ENCODE measurements around the gene DENND6B.

The DENND6B gene

GRCh38 chr22:50283821-50284220 is 43.0 kb downstream of the DENND6B start:
- no peak overlapping the region for H3K14ac ChIP-seq (ENCODE audit: low read length)
- no peak overlapping the region for H4K8ac ChIP-seq (ENCODE audit: low read depth, low read length)
- peaks cover 15% of the 10 kb centered on the region for H3K79me1 ChIP-seq (ENCODE audit: low read length)
- H3K27me3 ChIP-seq (ENCODE audit: insufficient read depth, low read length), result no peaks in the 10 kb centered on the region
- H3K4ac ChIP-seq (ENCODE audit: low read depth, low read length), result no peak overlapping the region
- no peak overlapping the region for H3K4me3 ChIP-seq (ENCODE audit: low read depth, low read length)
- no peak overlapping the region for H2BK5ac ChIP-seq (ENCODE audit: low read depth, low read length, poor library complexity)
- peaks cover 12 to 15% of the 10 kb centered on the region in 2 experiments for H3K4me1 ChIP-seq (ENCODE audit: control insufficient read depth in 1 of 2, insufficient read depth in 2 of 2, low read length in 2 of 2)
- peaks cover 80 to 89% of the 10 kb centered on the region in 2 experiments for H3K36me3 ChIP-seq (ENCODE audit: control insufficient read depth in 1 of 2, insufficient read depth in 2 of 2, low read length in 2 of 2)
- H4K91ac ChIP-seq (ENCODE audit: low read depth, low read length), result peak overlapping the region; percentile 99
- no CpG with 5 or more reads among the region's 30 CpGs for WGBS (ENCODE audit: extremely low coverage, insufficient coverage, insufficient read length)
- no peak overlapping the region for H3K27ac ChIP-seq (ENCODE audit: low read depth, low read length)
- H3K9ac ChIP-seq (ENCODE audit: low read length), result no peak overlapping the region
- no peak overlapping the region for H2AK5ac ChIP-seq (ENCODE audit: low read length)
- H2BK12ac ChIP-seq (ENCODE audit: low read length), result no peak overlapping the region
- DNase-seq, result no peak
- H3K79me2 ChIP-seq (ENCODE audit: control insufficient read depth, insufficient read depth, low read length, poor library complexity), result peaks cover 10% of the 10 kb centered on the region
- no peak overlapping the region for H2AFZ ChIP-seq (ENCODE audit: insufficient read depth, low read length, poor library complexity)
- no peak overlapping the region for H3K4me2 ChIP-seq (ENCODE audit: low read length)
- no peak overlapping the region for H2BK120ac ChIP-seq (ENCODE audit: insufficient read depth, low read length, poor library complexity)
- no peaks in the 10 kb centered on the region for H3K9me3 ChIP-seq (ENCODE audit: insufficient read depth, low read depth, low read length)
- no peak overlapping the region for H3K23ac ChIP-seq (ENCODE audit: low read length)
- H4K12ac ChIP-seq (ENCODE audit: low read depth, low read length), result no peak overlapping the region
- H3K18ac ChIP-seq (ENCODE audit: low read length), result no peak overlapping the region

- H3K27me3 ChIP-seq (ENCODE audit: insufficient read depth, low read length), result no peaks in the 10 kb centered on the region
- peak overlapping the region; percentile 72 for H4K8ac ChIP-seq (ENCODE audit: low read depth, low read length)
- peak overlapping the region; percentile 99 for H4K91ac ChIP-seq (ENCODE audit: low read depth, low read length)
- H3K4me2 ChIP-seq (ENCODE audit: low read length), result peak overlapping the region; percentile 25
- peak overlapping the region; percentile 84 for H2BK5ac ChIP-seq (ENCODE audit: low read depth, low read length, poor library complexity)
- H3K4me3 ChIP-seq (ENCODE audit: low read depth, low read length), result no peak overlapping the region
- peak overlapping the region; percentile 99 for H2AK5ac ChIP-seq (ENCODE audit: low read length)
- peak overlapping the region; percentile 90 for H3K4ac ChIP-seq (ENCODE audit: low read depth, low read length)
- peak overlapping the region; percentile 63 for H3K27ac ChIP-seq (ENCODE audit: low read depth, low read length)
- H3K79me2 ChIP-seq (ENCODE audit: control insufficient read depth, insufficient read depth, low read length, poor library complexity), result peaks cover 10% of the 10 kb centered on the region
- peaks cover 80 to 89% of the 10 kb centered on the region in 2 experiments for H3K36me3 ChIP-seq (ENCODE audit: control insufficient read depth in 1 of 2, insufficient read depth in 2 of 2, low read length in 2 of 2)
- peak overlapping the region; percentile 97 for H2BK12ac ChIP-seq (ENCODE audit: low read length)
- H3K9ac ChIP-seq (ENCODE audit: low read length), result no peak overlapping the region
- H3K4me1 ChIP-seq (ENCODE audit: control insufficient read depth in 1 of 2, insufficient read depth in 2 of 2, low read length in 2 of 2), result peaks cover 12 to 15% of the 10 kb centered on the region in 2 experiments
- H3K9me3 ChIP-seq (ENCODE audit: insufficient read depth, low read depth, low read length), result peaks cover under 1% of the 10 kb centered on the region
- peak overlapping the region; percentile 97 for H2BK120ac ChIP-seq (ENCODE audit: insufficient read depth, low read length, poor library complexity)
- no CpG with 5 or more reads among the region's 45 CpGs for WGBS (ENCODE audit: extremely low coverage, insufficient coverage, insufficient read length)
- H3K23ac ChIP-seq (ENCODE audit: low read length), result no peak overlapping the region
- DNase-seq, result peak; percentile 69 to 78
- peak overlapping the region; percentile 93 for H3K18ac ChIP-seq (ENCODE audit: low read length)
- peak overlapping the region; percentile 8 for H2AFZ ChIP-seq (ENCODE audit: insufficient read depth, low read length, poor library complexity)
- peaks cover 15% of the 10 kb centered on the region for H3K79me1 ChIP-seq (ENCODE audit: low read length)
- H3K14ac ChIP-seq (ENCODE audit: low read length), result peak overlapping the region; percentile 91
- H4K12ac ChIP-seq (ENCODE audit: low read depth, low read length), result peak overlapping the region; percentile 45
These were observed 44.3 kb downstream of the DENND6B start for GRCh38 chr22:50282361-50283155.

GRCh38 chr22:50281957-50282356 is 44.9 kb downstream of the DENND6B start:
- Histone ChIP-seq H3K9me3 (ENCODE audit: insufficient read depth, low read depth, low read length) (peaks cover 2% of the 10 kb centered on the region), H3K4ac (ENCODE audit: low read depth, low read length) (peak overlapping the region; percentile 23), H3K27ac (ENCODE audit: low read depth, low read length) (peak overlapping the region; percentile 46), H3K79me1 (ENCODE audit: low read length) (peaks cover 15% of the 10 kb centered on the region), H2AK5ac (ENCODE audit: low read length) (peak overlapping the region; percentile 83), H3K27me3 (ENCODE audit: insufficient read depth, low read length) (no peaks in the 10 kb centered on the region), H4K12ac (ENCODE audit: low read depth, low read length) (peak overlapping the region; percentile 43), H3K18ac (ENCODE audit: low read length) (peak overlapping the region; percentile 86), H3K79me2 (ENCODE audit: control insufficient read depth, insufficient read depth, low read length, poor library complexity) (peaks cover 10% of the 10 kb centered on the region), H3K4me2 (ENCODE audit: low read length) (peak overlapping the region; percentile 25), H4K91ac (ENCODE audit: low read depth, low read length) (peak overlapping the region; percentile 98), H3K14ac (ENCODE audit: low read length) (peak overlapping the region; percentile 83), H3K9ac (ENCODE audit: low read length) (no peak overlapping the region), H2BK5ac (ENCODE audit: low read depth, low read length, poor library complexity) (peak overlapping the region; percentile 71), H2AFZ (ENCODE audit: insufficient read depth, low read length, poor library complexity) (peak overlapping the region; percentile 4), H3K36me3 (ENCODE audit: control insufficient read depth in 1 of 2, insufficient read depth in 2 of 2, low read length in 2 of 2) (peaks cover 79 to 88% of the 10 kb centered on the region in 2 experiments), H2BK12ac (ENCODE audit: low read length) (peak overlapping the region; percentile 93), H3K23ac (ENCODE audit: low read length) (no peak overlapping the region), H4K8ac (ENCODE audit: low read depth, low read length) (peak overlapping the region; percentile 55), H3K4me1 (ENCODE audit: control insufficient read depth in 1 of 2, insufficient read depth in 2 of 2, low read length in 2 of 2) (peaks cover 12 to 15% of the 10 kb centered on the region in 2 experiments), H2BK120ac (ENCODE audit: insufficient read depth, low read length, poor library complexity) (peak overlapping the region; percentile 93), H3K4me3 (ENCODE audit: low read depth, low read length) (no peak overlapping the region)
- DNase-seq, result no peak
- WGBS (ENCODE audit: extremely low coverage, insufficient coverage, insufficient read length), result no CpG with 5 or more reads among the region's 25 CpGs

GRCh38 chr22:50281384-50281760 is 45.4 kb downstream of the DENND6B start:
- Histone ChIP-seq H3K23ac (ENCODE audit: low read length) (no peak overlapping the region), H2BK120ac (ENCODE audit: insufficient read depth, low read length, poor library complexity) (no peak overlapping the region), H3K4me3 (ENCODE audit: low read depth, low read length) (no peak overlapping the region), H3K27me3 (ENCODE audit: insufficient read depth, low read length) (no peaks in the 10 kb centered on the region), H3K27ac (ENCODE audit: low read depth, low read length) (no peak overlapping the region), H3K4me2 (ENCODE audit: low read length) (no peak overlapping the region), H3K9me3 (ENCODE audit: insufficient read depth, low read depth, low read length) (peaks cover 2% of the 10 kb centered on the region), H2BK5ac (ENCODE audit: low read depth, low read length, poor library complexity) (no peak overlapping the region), H4K12ac (ENCODE audit: low read depth, low read length) (no peak overlapping the region), H3K14ac (ENCODE audit: low read length) (no peak overlapping the region), H4K91ac (ENCODE audit: low read depth, low read length) (peak overlapping the region; percentile 98), H3K79me2 (ENCODE audit: control insufficient read depth, insufficient read depth, low read length, poor library complexity) (peaks cover 10% of the 10 kb centered on the region), H2AFZ (ENCODE audit: insufficient read depth, low read length, poor library complexity) (no peak overlapping the region), H2AK5ac (ENCODE audit: low read length) (no peak overlapping the region), H3K36me3 (ENCODE audit: control insufficient read depth in 1 of 2, insufficient read depth in 2 of 2, low read length in 2 of 2) (peaks cover 78 to 88% of the 10 kb centered on the region in 2 experiments), H3K79me1 (ENCODE audit: low read length) (peaks cover 15% of the 10 kb centered on the region), H3K9ac (ENCODE audit: low read length) (no peak overlapping the region), H3K4ac (ENCODE audit: low read depth, low read length) (no peak overlapping the region), H3K4me1 (ENCODE audit: control insufficient read depth in 1 of 2, insufficient read depth in 2 of 2, low read length in 2 of 2) (peaks cover 12 to 15% of the 10 kb centered on the region in 2 experiments), H3K18ac (ENCODE audit: low read length) (peak overlapping the region; percentile 86), H2BK12ac (ENCODE audit: low read length) (peak overlapping the region; percentile 93), H4K8ac (ENCODE audit: low read depth, low read length) (no peak overlapping the region)
- no peak for DNase-seq
- no CpG with 5 or more reads among the region's 36 CpGs for WGBS (ENCODE audit: extremely low coverage, insufficient coverage, insufficient read length)

Data from trophoblast cell (in vitro differentiated cells and primary cell).